Vagina (tissue), 2 donors: ENCODE results near the gene RBM20.

Experiments
- POLR2A ChIP-seq, 2 donors: fragments of 450-650 bp; IDR thresholded peaks; one replicate each; pipeline ENCODE4 v1.6.1; 2017; ENCODE audit warnings: antibody characterized with exemption in 2 of 2, mild to moderate bottlenecking in 2 of 2, moderate library complexity in 2 of 2
- TF ChIP-seq, protein P1 (sequence below), 3 experiments: fragments of 450-650 bp in 2 of 3; fragments of 200-600 bp in 1 of 3; sonication (generic) in 1 of 3; IDR thresholded peaks; one replicate each; pipeline ENCODE4 v1.5.1; 2017 to 2019; ENCODE audit warnings: antibody characterized with exemption in 3 of 3, mild to moderate bottlenecking in 2 of 3, moderate library complexity in 2 of 3

DNA sequence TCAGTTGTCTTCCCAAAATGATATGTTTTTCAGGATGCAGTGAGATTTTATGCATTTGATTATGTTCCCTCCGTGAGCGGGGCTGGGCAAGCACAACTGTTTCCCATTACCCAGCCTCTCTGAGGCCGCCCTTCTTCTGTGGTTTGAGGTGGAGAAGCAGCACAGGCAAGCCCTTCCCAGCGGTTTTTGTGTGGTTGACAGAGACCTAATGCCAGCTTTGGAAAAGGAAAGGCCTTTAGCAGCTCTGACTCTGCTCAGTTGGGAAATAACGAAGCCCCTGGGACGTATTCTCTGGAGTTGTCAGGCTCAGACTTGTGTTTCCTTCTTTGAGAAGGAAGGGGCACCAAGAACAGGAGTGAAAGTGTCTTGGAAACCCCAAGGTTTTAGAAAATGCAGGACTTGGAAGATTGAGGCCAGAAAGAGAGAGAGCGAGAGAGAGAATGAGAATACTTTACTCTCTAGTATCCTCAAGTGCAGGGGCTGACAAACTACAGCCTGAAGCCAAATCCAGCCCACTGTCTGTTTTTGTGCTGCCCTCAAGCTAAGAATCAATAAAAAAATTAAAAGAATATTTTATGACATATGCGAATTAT, 207.0 kb downstream of the RBM20 start:
- TF ChIP-seq, protein P1, sequence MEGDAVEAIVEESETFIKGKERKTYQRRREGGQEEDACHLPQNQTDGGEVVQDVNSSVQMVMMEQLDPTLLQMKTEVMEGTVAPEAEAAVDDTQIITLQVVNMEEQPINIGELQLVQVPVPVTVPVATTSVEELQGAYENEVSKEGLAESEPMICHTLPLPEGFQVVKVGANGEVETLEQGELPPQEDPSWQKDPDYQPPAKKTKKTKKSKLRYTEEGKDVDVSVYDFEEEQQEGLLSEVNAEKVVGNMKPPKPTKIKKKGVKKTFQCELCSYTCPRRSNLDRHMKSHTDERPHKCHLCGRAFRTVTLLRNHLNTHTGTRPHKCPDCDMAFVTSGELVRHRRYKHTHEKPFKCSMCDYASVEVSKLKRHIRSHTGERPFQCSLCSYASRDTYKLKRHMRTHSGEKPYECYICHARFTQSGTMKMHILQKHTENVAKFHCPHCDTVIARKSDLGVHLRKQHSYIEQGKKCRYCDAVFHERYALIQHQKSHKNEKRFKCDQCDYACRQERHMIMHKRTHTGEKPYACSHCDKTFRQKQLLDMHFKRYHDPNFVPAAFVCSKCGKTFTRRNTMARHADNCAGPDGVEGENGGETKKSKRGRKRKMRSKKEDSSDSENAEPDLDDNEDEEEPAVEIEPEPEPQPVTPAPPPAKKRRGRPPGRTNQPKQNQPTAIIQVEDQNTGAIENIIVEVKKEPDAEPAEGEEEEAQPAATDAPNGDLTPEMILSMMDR (IDR thresholded peaks at IDR 0.05) = no peak
- TF ChIP-seq POLR2A (IDR thresholded peaks at IDR 0.05) = no peak
